Measurements from ENCODE around the gene LSM14B.

Gene LSM14B

DNA sequence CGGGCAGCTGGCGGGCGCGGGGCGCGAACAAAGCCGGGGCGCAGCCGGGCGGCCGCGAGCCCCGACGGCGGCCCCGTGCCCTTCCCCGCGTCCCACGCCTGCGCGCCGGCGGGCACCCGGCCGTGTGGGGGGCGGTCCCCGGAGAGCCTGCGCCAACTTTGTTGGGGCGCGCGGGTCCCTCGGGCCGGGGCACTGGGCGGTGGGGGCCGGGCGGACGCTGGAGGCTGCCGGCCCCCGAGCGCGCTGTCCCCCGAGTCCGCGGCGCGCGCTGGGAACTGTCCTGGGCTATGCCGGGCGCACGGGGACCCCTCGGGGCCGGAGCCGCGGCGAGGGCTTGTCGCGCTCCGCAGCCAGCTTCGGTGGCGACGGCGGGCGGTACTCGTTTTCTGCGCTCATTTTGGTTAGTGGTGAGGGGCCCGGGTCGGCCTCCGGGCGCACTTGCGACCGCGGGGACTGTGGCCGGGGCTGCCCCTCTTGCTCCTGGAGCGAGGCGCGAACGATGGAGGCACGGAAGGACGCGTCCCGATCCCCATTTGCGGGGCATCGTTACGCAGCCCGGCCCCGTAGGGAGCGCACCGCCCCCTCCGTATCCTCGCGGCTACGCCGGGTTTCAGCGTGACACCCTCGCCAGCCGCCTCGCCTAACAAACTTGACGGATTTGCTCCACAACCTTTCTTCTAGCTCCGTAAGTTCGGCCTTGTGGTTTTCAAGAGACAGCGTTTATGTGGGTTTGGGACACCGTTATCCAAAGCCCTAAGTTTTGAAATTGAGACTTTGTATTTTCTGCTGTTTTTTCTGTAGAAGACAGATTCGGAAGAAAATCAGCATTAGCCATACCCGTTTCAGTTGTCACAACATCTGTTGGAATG lies 21.9 kb downstream of the LSM14B start:
- in situ Hi-C loops (cut with MboI; ENCODE audit: low sequenced_read_pairs) = loop anchor here (25.0 kb wide), 1 partner anchor 132 kb away; no protein-coding TSS in a partner anchor

GRCh38 chr20:62145688-62146018 lies 23.4 kb downstream of the LSM14B start:
- in situ Hi-C loops (cut with MboI; ENCODE audit: low sequenced_read_pairs) = loop anchor here (25.0 kb wide), 1 partner anchor 133 kb away; no protein-coding TSS in a partner anchor

DNA sequence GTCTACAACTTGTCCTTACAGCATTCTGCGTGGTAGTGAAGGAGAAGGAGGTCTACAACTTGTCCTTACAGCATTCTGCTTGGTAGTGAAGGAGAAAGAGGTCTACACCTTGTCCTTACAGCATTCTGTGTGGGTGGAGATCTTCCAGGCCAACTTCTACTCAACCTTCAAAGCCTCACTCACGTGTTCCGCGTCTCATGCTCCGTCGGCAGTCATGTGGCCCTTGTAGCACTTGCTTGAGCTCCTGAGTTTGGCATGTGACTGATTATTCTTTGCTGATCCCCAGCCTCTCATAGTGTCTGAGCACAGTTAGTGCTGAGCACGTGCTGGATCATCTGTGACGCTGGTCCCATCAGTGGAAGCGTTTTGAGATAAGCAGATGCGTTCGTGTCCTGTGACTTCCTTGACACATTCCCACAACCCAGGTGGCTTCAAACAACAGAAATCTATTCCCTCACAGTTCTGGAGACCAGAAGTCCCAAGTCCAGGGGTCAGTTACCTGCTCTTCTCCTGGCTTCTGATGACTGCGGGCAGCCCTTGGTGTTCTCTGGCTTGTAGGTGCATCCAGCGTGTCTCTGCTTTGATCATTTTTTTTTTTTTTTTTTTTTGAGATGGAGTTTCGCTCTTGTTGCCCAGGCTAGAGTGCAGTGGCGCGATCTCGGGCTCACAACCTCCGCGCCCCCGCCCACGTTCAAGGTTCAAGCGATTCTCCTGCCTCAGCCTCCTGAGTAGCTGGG lies 23.9 kb downstream of the LSM14B start:
- in situ Hi-C loops (cut with MboI; ENCODE audit: low sequenced_read_pairs) = loop anchor here (25.0 kb wide), 1 partner anchor 134 kb away; no protein-coding TSS in a partner anchor

- in situ Hi-C loops (cut with MboI; ENCODE audit: low sequenced_read_pairs) = loop anchor here (25.0 kb wide), 1 partner anchor 135 kb away; no protein-coding TSS in a partner anchor
Observed at GRCh38 chr20:62147125-62147524, 24.9 kb downstream of the LSM14B start.

DNA sequence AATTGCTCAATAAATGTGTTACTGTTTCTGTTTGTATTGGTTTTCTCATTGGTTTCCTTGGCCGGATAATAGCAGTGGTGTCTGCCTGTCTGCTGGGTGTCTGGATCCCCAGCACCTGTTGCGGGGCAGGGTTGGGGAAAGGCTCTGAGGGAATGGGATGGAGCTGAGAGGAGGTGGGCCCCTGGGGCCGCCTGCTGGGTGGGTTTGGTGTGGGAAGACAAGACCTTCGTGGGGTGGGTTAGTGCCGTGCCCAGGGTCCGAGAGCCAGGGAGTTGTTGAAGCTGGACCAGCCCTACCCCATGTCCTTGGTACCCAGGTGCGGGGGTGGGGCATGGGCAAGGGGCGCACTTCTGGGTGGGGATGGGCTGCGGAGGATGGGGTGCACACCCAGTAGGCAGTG lies 25.3 kb downstream of the LSM14B start:
- in situ Hi-C loops (cut with MboI; ENCODE audit: low sequenced_read_pairs) = loop anchor here (25.0 kb wide), 1 partner anchor 135 kb away; no protein-coding TSS in a partner anchor

GRCh38 chr20:62148383-62148782 lies 26.1 kb downstream of the LSM14B start:
- in situ Hi-C loops (cut with MboI; ENCODE audit: low sequenced_read_pairs) = loop anchor here (25.0 kb wide), 1 partner anchor 136 kb away; no protein-coding TSS in a partner anchor

GRCh38 chr20:62148908-62149314 lies 26.6 kb downstream of the LSM14B start:
- in situ Hi-C loops (cut with MboI; ENCODE audit: low sequenced_read_pairs) = loop anchor here (25.0 kb wide), 1 partner anchor 137 kb away; no protein-coding TSS in a partner anchor

- in situ Hi-C loops (cut with MboI; ENCODE audit: low sequenced_read_pairs) = loop anchor here (25.0 kb wide), 1 partner anchor 137 kb away; no protein-coding TSS in a partner anchor
Observed at GRCh38 chr20:62149532-62150309, 27.4 kb downstream of the LSM14B start.

- in situ Hi-C loops (cut with MboI; ENCODE audit: low sequenced_read_pairs) = no loop called here
Observed at GRCh38 chr20:62150310-62150575, 28.0 kb downstream of the LSM14B start.

DNA sequence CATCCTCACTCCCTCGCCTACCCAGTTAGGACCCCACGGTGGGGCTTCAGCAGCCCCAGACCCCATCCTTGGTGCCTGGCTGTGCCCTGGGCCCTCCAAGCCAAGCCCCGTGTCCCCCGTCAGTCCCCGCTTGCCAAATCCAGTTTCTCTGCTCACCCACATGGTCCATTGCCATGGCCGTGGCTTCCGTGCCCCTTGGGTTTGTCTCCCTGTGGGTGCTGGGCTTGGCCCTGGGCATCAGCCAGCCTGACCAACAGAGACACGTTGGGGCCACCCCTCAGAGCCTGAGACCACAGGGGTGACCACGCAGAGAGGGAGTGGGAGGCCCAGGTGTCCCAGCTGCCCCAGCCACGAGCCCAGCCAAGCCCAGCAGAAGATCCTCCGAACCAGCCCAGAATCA lies 28.9 kb downstream of the LSM14B start:
- in situ Hi-C loops (cut with MboI; ENCODE audit: low sequenced_read_pairs) = no loop called here

DNA sequence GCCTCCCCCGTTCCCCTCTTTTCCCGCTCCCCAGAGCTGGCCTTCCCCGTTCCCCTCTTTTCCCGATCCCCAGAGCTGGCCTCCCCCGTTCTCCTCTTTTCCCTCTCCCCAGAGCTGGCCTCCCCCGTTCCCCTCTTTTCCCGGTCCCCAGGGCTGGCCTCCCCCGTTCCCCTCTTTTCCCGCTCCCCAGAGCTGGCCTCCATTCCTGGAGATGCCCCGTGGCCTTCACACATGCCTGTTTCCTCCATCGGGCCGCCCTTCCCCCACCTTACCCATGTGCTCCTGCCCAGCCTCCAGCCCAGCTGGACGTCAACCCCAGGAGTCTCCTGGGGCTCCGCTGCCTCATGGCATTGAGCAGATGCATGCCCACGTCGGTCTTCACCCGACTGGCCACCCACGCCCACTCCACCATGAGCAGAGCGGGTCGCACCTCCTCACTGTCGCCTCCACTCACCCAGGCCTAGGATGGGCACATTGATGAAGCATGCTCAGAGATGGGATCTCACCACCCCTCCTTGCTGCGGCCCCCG lies 29.6 kb downstream of the LSM14B start:
- in situ Hi-C loops (cut with MboI; ENCODE audit: low sequenced_read_pairs) = no loop called here

- in situ Hi-C loops (cut with MboI; ENCODE audit: low sequenced_read_pairs) = no loop called here
Observed at GRCh38 chr20:62155428-62156253, 33.4 kb downstream of the LSM14B start.

DNA sequence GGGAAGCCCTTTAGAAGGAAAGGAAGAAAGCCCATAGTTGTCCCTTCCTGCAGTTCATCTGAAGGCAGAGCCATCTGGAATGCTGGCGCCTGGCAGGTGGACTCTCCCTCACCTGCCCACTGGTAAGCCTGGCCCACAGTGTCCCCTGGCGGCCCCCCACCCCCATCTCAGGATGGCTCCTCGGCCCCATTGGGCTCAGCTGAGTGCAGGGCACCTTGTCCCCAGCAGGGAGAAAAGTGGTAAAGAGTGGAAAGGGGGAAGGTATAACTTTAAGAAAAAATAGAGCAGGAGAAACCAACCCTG lies 33.9 kb downstream of the LSM14B start:
- in situ Hi-C loops (cut with MboI; ENCODE audit: low sequenced_read_pairs) = no loop called here

- in situ Hi-C loops (cut with MboI; ENCODE audit: low sequenced_read_pairs) = no loop called here
Observed at GRCh38 chr20:62156592-62157386, 34.5 kb downstream of the LSM14B start.

DNA sequence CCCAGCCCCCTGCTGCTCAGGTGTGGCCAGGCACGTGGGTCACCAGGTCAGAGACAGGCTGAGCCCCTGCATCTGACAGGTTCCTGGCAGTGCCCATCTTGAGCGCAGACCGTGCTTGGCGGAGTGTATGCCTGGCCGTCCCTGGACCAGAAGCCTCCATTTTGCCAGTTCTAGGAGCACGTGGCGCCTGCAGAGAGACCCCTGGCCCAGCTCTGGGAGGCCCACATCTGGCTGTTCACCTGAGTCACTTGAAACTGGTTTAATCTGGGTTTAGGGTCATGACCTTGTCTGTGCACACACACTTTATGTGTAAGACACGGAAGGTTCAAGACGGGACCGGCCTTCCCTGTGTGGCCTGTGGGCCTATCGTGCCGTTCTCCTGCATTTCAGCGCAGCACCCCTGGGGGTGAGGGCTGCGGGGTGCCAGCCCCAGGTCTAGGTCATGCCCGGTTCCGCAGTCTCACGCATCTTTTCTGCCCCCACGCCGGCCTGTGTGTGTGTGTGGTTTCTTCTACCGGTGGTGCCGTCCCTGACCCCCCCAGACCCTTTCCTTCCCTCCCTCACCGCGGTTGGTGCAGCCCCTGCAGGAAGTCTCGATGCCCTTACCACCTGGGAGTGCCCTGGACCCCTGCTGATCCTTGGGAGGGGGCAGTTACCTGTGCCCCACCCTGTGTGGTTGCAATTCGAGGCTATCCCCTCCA lies 35.3 kb downstream of the LSM14B start:
- in situ Hi-C loops (cut with MboI; ENCODE audit: low sequenced_read_pairs) = no loop called here

DNA sequence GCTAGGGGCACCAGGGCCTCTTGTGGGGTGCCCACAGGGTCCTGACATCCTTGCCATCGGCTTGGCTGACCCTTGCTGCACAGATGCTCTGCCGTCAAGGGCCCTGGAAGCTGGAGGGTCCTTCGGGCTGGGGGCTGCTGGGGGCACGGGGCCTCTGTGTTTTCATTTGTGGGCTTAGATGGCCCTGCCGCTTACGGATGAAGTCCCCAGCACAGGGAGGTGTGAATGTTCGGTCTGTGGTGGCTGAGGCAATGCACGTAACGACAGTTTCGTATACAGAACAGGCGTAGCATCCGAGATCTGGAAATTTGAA lies 35.8 kb downstream of the LSM14B start:
- in situ Hi-C loops (cut with MboI; ENCODE audit: low sequenced_read_pairs) = no loop called here

DNA sequence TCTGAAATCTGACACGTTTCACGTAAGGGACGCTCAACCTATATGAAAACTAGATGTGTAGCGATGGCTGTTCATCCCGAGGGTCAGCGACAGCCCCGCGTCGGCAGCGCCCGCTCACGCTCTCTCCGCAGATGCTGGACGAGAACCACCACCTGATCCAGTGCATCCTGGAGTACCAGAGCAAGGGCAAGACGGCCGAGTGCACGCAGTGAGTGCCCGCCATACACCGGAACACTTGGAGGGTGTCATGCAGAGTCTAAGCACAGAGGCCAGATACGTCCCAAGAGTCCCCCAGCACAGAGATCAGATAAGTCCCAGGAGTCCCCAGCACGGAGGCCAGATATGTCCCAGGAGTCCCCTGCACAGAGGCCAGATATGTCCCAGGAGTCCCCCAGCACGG lies 36.3 kb downstream of the LSM14B start:
- in situ Hi-C loops (cut with MboI; ENCODE audit: low sequenced_read_pairs) = no loop called here

DNA sequence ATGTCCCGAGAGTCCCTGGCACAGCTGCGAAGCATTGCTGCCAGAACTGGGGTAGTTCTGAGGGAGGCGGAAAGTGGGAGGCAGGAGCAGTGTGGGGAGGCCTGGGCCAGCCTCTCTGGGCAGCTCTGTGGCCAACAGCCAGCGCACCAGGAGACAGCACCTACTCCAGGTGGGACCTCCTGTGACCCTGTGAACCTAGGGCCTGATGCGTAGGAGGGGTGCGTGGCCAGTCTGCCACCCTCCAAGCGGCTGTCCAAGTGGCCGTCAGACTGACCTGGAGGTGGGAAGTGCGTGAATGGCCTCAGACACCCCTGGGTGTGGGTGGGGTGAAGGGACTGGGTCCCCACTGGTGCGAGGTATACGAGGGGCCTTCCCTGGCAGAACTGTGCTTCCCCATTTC lies 36.8 kb downstream of the LSM14B start:
- in situ Hi-C loops (cut with MboI; ENCODE audit: low sequenced_read_pairs) = no loop called here

DNA sequence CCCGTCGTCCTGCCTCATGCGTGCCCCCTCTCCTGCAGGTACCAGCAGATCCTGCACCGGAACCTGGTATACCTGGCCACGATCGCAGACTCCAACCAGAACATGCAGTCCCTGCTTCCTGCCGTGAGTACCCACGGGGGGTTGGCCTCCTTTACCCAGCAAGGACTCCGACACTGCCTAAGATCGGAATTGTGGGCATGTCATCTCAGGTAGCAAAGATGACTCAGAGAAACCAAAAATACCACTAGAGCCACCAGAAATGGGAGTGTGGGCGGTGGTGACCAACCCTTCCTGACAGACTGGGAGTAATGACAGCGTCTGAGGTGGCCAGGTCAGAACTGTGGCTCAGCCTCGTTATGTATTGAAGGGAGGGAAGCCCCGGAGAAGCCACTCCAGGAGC lies 37.6 kb downstream of the LSM14B start:
- in situ Hi-C loops (cut with MboI; ENCODE audit: low sequenced_read_pairs) = no loop called here

Measured in HL-60/S4 treated with phorbol 12-myristate 13-acetate at 8.2 ng/mL for 4 days and 3 days (cell line).